Peyer's patch (tissue), 4 donors: ENCODE measurements around the gene BCAS3. TPM values are rescaled to one million over a fixed set of nuclear protein-coding genes. Genes with fewer than 3 reads are reported as not detected.

Experiments
- DNase-seq, 3 donors: peaks; one replicate each; pipeline ENCODE4 v3.0.0-alpha.2; 2017 to 2019
- H3K27ac ChIP-seq, 4 donors: fragments of 200-600 bp; sonication (generic); one replicate each; pipeline ENCODE4 v1.5.1; 2016 to 2019
- H3K27me3 ChIP-seq, 2 donors: fragments of 200-600 bp; sonication (generic); one replicate each; pipeline ENCODE4 v1.5.1; 2019
- H3K36me3 ChIP-seq, 3 donors: fragments of 200-600 bp; sonication (generic); one replicate each; pipeline ENCODE4 v1.5.1; 2016 to 2019
- H3K4me1 ChIP-seq, 4 donors: fragments of 200-600 bp; sonication (generic); one replicate each; pipeline ENCODE4 v1.5.1; 2016 to 2019
- H3K4me3 ChIP-seq, 4 donors: fragments of 200-600 bp; sonication (generic); 1 replicate in 3 of 4; 2 replicates in 1 of 4; pipeline ENCODE4 v1.5.1; 2016 to 2019; ENCODE audit warnings: mild to moderate bottlenecking in 1 of 4
- H3K9me3 ChIP-seq, 4 donors: fragments of 200-600 bp; sonication (generic); one replicate each; pipeline ENCODE4 v1.5.1; 2016 to 2019; ENCODE audit warnings: mild to moderate bottlenecking in 1 of 4
- CTCF ChIP-seq, 6 experiments: fragments of 450-650 bp in 4 of 6; fragments of 200-600 bp in 2 of 6; sonication (generic) in 1 of 6; IDR thresholded peaks; one replicate each; pipeline ENCODE4 v1.5.1; 2017 to 2019; ENCODE audit warnings: antibody characterized with exemption in 6 of 6, mild to moderate bottlenecking in 3 of 6, moderate library complexity in 1 of 6
- POLR2A ChIP-seq, 2 donors: fragments of 450-650 bp; IDR thresholded peaks; one replicate each; pipeline ENCODE4 v1.5.1; 2017; ENCODE audit warnings: antibody characterized with exemption in 2 of 2, mild to moderate bottlenecking in 2 of 2, moderate library complexity in 2 of 2
- total RNA-seq, 4 donors: library from RNA; depleted of rRNA; stranded (reverse); fragments of >200 nt; gene quantifications; one replicate each; pipeline ENCODE4 v1.1.0, GENCODE V29; 2016

The BCAS3 gene
- total RNA-seq, 4 donors from 2014 or later, result 25.7 to 109 (median 57.1) TPM

- H3K27ac ChIP-seq, result no peak overlapping the region
- H3K4me1 ChIP-seq, result no peaks in the 10 kb centered on the region
- H3K4me3 ChIP-seq, result no peak overlapping the region
- H3K36me3 ChIP-seq, result no peaks in the 10 kb centered on the region
- no peak for DNase-seq
- TF ChIP-seq POLR2A (IDR thresholded peaks at IDR 0.05), result no peak
- TF ChIP-seq CTCF (IDR thresholded peaks at IDR 0.05), result no peak
- H3K27me3 ChIP-seq, result no peaks in the 10 kb centered on the region
- no peaks in the 10 kb centered on the region for H3K9me3 ChIP-seq
These were observed 369.9 kb downstream of the BCAS3 start for GRCh38 chr17:61047515-61047914.

GRCh38 chr17:61048376-61049106 is 370.9 kb downstream of the BCAS3 start:
- no peak overlapping the region for H3K4me3 ChIP-seq
- no peak overlapping the region for H3K27ac ChIP-seq
- no peaks in the 10 kb centered on the region for H3K27me3 ChIP-seq
- H3K36me3 ChIP-seq, result no peaks in the 10 kb centered on the region
- no peaks in the 10 kb centered on the region for H3K9me3 ChIP-seq
- no peak for DNase-seq
- no peaks in the 10 kb centered on the region for H3K4me1 ChIP-seq
- no peak for TF ChIP-seq CTCF (IDR thresholded peaks at IDR 0.05)
- no peak for TF ChIP-seq POLR2A (IDR thresholded peaks at IDR 0.05)

- no peaks in the 10 kb centered on the region for H3K4me1 ChIP-seq
- no peak for DNase-seq
- H3K27me3 ChIP-seq, result no peaks in the 10 kb centered on the region
- TF ChIP-seq POLR2A (IDR thresholded peaks at IDR 0.05) (no peak), CTCF (IDR thresholded peaks at IDR 0.05) (no peak)
- H3K9me3 ChIP-seq, result no peaks in the 10 kb centered on the region
- H3K27ac ChIP-seq, result no peak overlapping the region
- no peak overlapping the region for H3K4me3 ChIP-seq
- H3K36me3 ChIP-seq, result no peaks in the 10 kb centered on the region
These were observed 375.8 kb downstream of the BCAS3 start for GRCh38 chr17:61053469-61053868.

- TF ChIP-seq POLR2A (IDR thresholded peaks at IDR 0.05) (no peak), CTCF (IDR thresholded peaks at IDR 0.05) (no peak)
- no peak for DNase-seq
- Histone ChIP-seq H3K36me3 (no peaks in the 10 kb centered on the region), H3K4me3 (no peak overlapping the region), H3K27me3 (no peaks in the 10 kb centered on the region), H3K27ac (no peak overlapping the region), H3K9me3 (no peaks in the 10 kb centered on the region), H3K4me1 (no peaks in the 10 kb centered on the region)
These were observed 376.8 kb downstream of the BCAS3 start for GRCh38 chr17:61054436-61054835.

GRCh38 chr17:61057257-61057656 is 379.6 kb downstream of the BCAS3 start:
- H3K4me1 ChIP-seq, result no peaks in the 10 kb centered on the region
- no peaks in the 10 kb centered on the region for H3K36me3 ChIP-seq
- no peak for TF ChIP-seq POLR2A (IDR thresholded peaks at IDR 0.05)
- no peak for TF ChIP-seq CTCF (IDR thresholded peaks at IDR 0.05)
- DNase-seq, result no peak
- H3K4me3 ChIP-seq, result no peak overlapping the region
- H3K27ac ChIP-seq, result no peak overlapping the region
- H3K9me3 ChIP-seq, result no peaks in the 10 kb centered on the region
- H3K27me3 ChIP-seq, result no peaks in the 10 kb centered on the region
